EH (cell line): ENCODE data around the gene CRACR2B.

ENCODE experiments used
- DNase-seq: peaks from one replicate; pipeline ENCODE4 v3.0.0-alpha.2; 2015; ENCODE audit warnings: low read depth

Gene CRACR2B

DNA sequence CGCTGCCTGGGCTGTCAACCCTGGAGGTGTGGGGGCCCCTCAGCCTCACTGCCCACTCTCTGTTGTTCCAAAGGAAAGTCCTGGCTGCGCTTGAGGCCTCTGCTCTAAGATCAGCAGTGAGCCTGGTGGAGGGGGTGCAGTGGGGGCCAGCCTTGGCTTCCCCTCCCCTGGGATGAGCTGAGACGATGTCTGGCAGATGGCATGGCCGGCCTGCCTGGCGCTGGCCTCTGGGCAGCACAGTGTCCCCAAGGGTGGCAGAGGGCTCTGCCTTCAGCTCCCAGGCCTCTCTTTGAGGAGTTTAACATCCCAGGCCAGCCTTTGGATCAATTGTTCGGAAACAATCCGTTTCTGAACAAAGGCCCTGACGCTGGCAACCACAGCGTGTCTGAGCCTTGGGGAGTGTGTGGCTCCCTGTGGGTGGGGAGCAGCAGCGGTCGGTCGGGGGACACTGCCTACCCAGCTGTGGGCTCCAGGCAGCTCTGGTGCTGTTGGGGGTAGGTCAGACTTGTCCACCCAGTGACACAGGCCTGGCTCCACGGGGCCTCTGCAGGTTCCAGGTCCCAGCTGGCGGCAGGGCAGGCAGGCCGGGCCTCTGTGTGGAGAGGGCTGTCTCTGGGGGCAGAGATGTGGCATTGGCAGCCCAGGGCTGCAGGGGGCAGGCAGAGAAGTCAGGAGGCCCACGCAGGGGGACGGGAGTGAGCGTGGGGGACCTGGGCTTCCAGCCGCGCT is 27.0 kb downstream of the CRACR2B start:
- no peak for DNase-seq

DNA sequence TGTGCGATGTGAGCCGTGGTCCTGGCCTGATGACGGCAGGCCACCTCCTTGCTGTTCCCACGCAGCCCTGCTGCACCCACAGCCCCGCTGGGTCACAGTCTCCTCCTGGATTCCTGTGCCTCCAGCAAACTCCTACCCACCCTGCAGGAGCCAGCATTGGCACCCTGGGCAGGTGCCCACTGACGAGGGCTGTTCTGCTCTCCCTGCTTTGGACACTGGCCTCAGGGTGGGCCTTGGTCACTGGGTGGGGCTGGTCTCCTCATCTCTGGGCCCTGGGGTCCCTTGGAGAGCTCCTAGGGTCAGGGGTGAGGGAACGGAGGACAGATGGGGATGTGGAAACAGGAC is 27.6 kb downstream of the CRACR2B start:
- DNase-seq, result no peak

DNA sequence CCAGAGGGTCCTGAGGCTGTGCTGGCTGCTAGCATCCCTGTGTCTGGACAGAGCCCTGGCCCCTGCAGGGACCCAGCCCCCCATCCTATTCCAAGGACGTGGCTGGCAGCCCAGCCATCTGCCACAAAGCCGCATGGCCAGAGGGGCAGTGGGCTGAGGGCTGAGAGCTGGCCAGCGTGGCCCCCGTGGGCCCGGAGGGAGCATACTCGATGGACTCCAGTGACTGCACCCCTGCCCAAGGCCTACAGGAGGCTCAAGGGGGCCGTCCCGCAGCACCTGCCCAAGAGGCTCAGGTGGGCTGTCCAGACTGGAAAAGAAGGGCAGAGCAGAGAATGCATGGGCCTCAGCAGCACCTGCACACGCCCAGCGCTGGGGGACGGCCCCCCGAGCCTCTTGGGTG is 28.1 kb downstream of the CRACR2B start:
- DNase-seq, result no peak

DNA sequence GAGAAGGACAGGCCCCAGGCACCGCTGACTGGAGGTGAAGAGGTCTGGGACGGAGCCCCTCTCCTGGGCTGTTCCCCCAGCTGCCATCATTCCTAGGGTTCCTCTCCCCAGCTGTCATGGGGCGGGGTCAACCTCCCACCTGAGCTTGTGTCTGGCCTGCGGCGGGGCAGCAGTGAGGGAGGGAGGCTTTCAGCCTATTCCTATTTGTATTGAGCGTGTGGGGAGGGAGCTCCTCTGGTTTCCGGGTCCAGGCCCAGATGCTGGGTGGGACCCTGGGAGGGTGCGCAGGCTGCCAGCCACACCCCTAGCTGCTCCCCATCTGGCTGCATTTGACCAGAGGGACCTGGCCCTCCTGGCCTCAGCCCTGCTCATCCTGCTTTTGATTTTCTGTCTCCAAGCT is 28.7 kb downstream of the CRACR2B start:
- DNase-seq, result no peak

DNA sequence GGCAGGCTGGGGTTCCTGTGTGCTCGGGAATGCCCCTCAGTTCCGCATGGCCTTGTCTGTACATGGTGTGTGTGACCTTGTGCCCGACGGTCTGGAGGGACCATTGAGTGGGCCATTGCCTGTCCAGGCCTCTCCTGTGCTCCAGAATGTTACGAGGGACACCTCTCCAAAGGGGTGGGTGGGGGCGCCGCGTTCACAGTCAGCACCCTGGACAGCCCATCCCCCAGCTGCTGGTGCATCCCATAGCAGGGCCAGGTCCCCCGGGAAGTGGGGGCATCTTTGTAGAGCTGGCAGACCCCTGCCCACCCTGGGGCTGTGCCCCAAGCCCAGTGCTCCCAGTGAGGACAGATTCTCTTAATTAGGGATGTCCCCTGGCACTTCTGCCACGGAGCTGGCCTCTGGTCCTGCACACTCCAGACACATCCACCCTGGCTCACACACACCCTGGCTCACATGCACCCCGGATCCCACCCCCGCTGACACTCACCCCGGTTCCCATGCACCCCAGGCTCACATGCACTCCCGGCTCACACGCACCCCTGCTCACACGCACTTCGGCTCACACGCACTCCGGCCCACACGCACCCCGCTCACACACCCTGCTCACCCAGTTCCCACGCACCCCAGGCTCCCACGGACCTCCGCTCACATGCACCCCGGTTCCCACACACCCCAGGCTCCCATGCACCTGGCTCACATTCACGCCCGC is 30.5 kb downstream of the CRACR2B start:
- DNase-seq, result no peak

DNA sequence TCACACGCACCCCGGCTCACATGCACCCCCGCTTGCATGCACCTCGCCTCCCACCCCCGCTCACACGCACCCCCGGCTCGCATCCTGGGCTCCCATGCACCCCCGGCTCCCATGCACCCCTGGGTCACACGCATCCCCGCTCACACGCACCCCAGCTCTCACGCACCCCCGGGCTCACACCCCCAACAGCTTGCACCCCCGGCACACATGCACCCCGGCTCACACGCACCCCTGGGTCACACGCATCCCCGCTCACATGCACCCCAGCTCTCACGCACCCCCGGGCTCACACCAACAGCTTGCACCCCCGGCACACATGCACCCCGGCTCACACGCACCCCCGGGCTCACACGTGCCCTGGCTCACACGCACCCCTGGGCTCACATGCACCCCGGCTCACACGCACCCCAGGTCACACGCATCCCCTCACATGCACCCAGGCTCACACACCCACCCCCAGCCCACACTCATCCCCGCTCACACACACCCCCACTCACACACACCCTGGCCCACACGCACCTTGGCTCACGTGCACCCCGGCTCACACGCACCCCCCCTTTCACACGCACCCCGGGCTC is 31.1 kb downstream of the CRACR2B start:
- DNase-seq, result no peak

DNA sequence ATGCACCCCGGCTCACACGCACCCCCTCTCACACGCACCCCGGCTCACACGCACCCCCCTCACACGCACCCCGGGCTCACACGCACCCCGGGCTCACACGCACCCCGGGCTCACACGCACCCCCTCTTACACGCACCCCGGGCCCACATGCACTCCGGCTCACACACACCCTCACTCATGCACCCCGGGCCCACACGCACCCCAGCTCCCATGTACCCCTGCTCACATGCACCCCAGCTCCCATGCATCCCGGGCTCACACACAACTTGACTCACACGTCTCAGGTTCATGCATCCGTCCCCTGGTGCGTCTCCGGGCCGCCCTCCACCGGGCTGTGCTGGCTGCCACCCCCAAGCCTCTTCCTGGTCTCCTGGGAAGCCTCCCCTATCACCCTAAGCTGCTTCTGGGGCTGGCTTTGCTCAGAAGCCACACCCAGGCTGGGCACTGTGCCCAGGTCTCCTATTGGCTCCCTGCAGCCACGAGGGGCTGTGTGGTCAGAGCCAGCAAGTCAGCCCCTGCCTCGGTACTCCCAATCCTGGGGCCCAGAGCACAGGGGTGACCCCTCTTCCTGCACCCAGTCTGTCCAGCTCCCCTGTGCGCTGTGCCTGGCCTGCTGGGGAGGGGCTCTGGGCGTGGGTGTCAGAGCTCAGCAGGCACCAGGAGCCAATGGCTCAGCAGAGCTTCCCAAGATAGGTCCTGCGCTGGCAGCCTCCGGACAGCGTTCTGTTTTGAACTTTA is 31.8 kb downstream of the CRACR2B start:
- DNase-seq, result peak; percentile 85

DNA sequence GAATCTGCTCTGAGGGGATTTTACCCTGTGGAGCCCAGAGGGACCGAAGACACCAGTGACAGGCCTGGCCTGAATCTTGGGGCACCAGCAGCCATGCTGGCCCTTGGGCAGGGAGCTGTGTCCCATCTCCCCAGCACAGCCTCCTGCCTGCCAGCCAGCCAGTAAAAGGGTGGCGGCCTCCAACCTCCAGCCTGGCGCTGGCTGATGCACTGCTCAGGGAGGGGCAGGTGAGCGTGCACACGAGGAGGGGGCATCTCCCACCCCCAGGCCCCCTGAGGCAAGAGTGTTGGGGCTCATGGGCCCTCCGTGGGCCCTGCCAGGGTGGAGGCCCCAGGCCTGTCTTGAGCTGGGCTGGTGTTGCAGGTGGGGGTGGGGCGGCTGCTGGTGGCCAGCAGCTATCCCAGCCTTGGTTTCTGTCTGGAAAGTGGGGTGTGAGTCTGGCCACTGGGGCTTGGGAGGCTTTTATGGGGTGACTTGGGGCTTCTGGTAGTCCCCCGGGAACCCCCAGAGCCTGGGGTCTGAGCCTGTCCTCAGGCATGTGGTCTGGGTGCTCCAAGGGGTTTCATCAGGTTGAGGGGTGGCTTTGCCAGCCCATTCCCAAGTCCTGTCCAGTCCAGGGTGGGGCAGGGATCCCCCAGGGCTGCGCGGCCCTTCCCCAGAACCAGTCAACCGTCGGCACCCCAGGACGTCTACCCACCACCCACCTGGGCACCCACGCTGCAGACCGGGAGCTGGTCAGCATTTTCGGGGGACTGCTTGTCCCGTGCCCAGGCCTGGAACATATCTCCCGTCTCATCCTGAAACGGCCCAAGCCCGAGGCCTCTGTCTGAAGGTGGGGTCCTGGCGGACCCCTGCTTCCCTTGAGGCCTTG is 32.8 kb downstream of the CRACR2B start:
- DNase-seq, result no peak

DNA sequence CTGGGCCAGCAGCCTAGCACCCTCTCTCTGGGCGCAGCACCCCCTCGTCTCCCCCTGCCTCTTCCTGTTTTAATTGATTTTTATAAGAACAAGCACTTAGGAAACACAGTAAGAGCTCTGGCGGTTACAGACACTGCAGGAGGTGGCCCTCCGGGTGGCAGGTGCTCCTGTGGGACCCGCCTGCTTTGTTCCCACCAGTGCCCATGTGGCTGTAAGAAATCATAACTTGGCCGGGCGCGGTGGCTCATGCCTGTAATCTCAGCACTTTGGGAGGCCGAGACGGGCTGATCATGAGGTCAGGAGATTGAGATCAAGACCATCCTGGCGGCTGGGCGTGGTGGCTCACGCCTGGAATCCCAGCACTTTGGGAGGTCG is 33.4 kb downstream of the CRACR2B start:
- DNase-seq, result no peak

DNA sequence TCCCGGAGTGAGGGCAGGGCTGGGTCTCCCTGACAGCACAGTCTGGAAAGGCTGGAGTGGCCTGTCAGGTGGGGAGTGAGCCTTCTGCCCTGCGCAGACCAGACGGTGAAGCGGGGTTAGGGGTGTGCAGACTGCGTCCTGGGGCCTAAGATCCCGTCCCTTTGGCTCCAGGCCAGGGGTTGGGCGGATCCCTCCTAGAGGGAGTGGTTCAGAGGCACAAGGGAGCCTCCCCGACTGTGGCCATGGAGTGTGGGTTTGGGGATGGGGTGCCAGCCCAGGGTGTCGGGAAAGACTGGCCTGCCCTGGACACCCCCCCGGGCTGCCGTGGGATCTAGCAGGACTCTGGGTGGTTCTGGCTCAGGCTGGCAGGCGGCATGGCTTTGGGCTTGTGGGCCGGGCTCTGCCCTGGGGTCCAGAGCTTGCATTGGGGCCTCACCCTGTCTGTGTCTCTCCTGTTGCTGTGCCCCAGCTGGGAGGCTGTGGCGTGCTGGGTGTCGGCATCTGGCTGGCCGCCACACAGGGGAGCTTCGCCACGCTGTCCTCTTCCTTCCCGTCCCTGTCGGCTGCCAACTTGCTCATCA is 34.5 kb downstream of the CRACR2B start:
- no peak for DNase-seq

DNA sequence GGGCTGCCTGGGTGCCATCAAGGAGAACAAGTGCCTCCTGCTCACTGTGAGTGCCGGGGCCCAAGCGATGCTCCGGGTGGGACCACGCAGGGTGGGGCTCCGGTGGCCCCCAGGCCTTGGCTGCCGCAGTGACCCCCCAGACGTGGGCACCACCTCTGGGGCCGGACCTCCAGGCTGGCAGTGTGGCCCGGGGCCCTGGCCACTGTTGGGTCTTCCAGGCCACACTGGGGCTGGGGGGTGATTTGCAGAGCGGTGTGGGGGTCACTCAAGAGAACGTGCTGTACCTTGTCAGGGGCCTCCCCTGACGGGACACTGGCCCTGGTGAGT is 34.9 kb downstream of the CRACR2B start:
- DNase-seq, result no peak

DNA sequence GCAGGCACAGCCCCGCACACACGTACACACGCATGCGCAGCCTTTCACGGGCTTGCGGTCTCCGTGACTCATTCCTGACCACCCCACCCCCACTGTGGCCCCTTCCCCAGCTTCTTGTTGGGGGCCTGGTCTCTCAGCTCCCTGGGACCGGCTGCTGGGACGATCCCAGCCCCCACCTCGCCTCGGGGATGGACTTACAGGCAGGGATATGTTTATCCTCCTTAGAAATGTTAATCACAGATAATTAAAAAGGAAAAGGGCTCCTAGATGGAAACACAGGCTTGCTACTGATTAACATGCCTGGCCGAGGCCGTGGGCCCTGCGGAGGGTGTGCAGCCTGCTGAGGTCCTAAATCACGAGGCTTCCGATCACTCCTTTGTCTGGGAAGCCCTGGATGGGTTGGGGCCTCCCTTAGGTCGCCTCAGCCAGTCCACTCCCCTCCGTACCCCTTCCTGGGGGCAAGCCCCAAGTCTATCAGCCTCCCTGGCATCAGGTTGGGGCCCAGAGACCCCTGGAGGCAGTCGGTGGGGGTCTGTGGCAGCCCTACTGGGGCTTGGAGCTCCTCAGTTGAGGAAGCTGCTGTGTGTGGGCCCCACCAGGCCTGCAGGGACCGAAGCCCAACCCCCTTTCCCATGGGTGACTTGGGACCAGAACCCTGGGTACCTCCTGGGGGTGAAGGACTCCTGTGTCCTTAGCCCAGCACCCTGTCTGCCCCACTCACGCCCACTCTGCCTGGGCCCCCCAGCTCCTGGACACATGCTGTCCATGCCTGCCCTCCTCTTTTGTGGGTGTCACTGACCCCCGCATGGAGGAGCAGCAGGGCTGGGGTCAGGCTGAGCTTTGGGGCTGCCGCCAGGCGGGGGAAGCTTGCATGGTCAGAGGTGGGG is 35.5 kb downstream of the CRACR2B start:
- DNase-seq, result no peak

DNA sequence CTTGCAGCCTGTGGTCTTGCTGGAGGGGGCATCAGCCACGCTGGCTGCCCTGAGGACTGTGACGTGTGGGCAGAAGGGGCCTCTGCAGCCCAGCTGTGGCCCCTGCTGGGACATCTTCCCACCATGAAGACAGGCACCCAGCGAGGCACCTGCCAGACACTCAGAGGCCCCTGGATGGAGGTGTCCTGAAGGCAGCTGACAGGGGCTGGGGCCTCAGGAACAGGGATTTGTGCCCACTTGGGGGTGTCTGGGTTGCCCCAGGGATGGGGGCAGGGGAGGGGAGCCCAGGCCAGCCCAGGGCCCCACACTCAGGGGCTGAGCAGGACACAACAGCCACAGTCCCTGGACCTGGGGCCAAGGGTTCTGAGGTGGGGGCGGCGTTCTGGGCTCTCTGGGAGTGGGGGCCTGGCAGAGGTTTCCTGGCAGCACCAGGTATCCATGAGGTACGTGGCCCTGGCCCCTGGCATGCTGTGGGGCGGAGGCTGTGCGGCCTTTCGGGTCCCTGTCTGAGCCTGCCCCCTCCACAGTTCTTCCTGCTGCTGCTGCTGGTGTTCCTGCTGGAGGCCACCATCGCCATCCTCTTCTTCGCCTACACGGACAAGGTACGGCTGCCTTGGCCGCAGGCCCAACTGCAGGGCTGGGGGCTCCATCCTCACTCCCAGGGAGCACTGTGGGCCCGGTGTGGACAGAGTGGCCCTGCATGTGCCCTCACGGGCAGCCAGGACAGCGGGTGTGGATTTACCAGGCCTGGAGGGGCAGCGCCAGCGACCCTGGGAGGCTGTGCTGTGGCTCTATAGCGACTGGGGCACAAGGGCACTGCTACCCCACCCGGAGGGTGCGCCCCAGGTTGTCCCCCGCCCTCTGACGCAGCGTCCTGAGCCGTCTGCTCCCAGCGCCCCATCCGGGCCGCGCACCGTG is 36.5 kb downstream of the CRACR2B start:
- no peak for DNase-seq

DNA sequence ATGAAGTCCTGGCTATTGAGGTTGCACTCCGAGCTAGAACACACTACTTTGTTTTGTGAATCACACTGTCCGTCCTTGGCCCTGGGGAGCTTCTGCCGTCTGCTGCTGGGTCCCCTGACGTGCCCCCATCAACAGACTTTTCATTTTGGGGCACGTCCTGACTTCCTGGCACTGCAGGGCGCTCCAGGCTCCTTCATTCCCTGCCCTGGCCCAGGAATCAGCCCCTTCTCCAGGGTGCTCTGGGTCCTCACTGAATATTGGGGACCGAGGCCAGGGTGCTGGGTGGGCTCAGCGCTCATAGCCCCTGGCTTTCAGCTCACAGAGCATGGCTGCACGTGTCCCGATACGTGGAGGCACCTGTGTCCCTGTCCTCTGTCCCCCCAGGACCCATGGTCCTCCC is 37.2 kb downstream of the CRACR2B start:
- DNase-seq, result no peak

DNA sequence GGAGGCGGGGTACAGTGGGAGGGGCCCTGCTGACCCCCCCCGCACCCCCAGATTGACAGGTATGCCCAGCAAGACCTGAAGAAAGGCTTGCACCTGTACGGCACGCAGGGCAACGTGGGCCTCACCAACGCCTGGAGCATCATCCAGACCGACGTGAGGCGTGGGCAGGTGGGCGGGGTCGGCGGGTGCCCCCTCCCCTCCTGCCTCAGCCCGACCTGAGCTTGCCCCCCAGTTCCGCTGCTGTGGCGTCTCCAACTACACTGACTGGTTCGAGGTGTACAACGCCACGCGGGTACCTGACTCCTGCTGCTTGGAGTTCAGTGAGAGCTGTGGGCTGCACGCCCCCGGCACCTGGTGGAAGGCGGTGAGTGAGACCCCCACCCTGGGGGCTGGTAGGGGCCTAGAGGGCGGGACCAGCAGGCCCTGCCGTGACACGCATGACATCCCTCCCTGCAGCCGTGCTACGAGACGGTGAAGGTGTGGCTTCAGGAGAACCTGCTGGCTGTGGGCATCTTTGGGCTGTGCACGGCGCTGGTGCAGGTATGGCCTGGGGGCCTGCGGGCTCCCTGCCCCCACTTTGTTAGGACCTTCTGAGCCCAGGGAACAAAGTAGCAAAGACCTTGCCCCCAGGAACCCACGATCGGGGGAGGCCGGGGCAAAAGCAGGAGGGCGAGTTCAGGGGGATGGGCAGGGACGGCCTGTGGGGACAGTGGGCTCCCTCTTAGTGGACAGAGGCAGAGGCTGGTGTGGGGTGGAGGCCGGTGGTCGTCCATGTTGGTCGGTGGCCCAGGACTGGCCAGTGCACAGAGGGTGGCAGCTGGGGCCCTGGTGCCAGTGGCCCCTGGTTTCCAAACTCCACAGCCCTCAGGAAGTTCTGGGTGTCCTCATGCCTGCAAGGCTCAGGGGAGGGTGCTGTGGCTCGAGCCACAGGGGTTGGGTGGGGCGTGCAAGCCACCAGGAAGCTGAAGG is 38.0 kb downstream of the CRACR2B start:
- DNase-seq, result no peak

DNA sequence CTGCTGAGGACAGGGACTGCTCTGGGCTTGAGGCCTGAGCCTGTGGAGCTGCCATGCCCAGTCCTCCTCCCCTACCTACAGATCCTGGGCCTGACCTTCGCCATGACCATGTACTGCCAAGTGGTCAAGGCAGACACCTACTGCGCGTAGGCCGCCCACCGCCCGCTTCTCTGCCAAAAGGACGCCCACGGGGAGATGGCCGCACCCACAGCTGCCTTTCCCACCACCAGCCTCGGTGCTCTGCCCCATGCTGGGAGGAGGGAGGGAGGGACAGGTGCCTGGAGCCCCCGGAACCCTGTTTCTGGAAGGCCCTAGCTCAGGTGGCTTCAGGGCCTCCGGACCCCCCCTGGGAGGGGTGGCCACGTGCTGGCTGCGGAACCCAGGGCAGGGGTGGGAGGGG is 38.8 kb downstream of the CRACR2B start:
- no peak for DNase-seq

DNA sequence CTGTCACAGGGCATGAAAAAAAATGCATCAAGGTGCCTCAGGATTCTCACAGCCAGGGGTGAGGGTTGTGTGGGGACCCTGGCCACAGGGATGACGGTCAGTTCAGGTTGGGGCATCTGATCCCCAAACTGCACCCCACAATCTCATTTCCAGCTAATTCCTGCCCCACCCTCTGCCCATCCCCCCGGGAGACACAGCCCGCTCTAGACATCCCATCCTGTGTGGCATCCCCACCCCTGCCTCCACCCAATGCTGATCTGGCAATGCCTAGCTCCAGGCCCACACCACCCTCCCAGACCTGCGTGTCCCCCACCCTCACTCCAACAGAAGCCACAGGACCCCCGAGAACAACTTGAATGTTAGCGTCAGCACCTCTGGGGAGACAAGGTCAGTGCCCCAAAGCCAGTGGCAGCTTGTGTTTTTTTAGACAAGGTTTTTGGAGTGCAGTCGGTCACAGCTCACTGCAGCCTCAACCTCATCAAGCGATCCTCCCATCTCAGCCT is 40.2 kb downstream of the CRACR2B start:
- DNase-seq, result no peak

DNA sequence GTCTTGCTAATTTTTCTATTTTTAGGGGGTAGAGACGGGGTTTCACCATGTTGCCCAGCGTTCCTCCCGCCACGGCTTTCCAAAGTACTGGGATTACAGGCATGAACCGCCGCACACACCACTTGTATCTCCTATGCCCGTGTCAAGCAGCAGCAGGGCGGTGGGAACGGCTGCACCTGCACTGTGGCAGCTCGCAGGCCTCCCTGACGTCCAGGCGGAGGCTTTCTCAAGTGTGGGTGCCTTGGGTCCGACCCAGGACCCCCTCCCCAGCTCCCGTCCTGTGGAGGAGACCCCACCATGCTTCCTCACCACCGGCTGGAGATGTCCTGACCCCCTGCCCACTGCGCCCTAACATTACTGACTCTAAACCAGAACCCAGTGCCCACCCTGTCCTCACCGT is 40.7 kb downstream of the CRACR2B start:
- DNase-seq, result no peak
